Tibial artery (tissue), 4 donors: ENCODE data around the gene CPN1.

Source experiments
- DNase-seq, 2 donors: peaks; one replicate each; pipeline ENCODE4 v3.0.0-alpha.2; 2019
- H3K27ac ChIP-seq, 2 donors: fragments of 200-600 bp; sonication (generic) in 1 of 2; 1 replicate in 1 of 2; 2 replicates in 1 of 2; pipeline ENCODE4 v1.5.1; 2018 to 2019; ENCODE audit warnings: mild to moderate bottlenecking in 1 of 2
- H3K27me3 ChIP-seq, 2 donors: fragments of 200-600 bp; sonication (generic) in 1 of 2; one replicate each; pipeline versions ENCODE4 v1.5.1 to v1.6.0; 2016 to 2019
- H3K36me3 ChIP-seq, 3 donors: fragments of 200-600 bp; sonication (generic) in 2 of 3; one replicate each; pipeline ENCODE4 v1.5.1; 2016 to 2019; ENCODE audit warnings: mild to moderate bottlenecking in 2 of 3
- H3K4me1 ChIP-seq, 4 donors: fragments of 200-600 bp; sonication (generic) in 2 of 4; 1 replicate in 3 of 4; 2 replicates in 1 of 4; pipeline ENCODE4 v1.5.1; 2016 to 2019
- H3K4me3 ChIP-seq, 2 donors: fragments of 200-600 bp; sonication (generic) in 1 of 2; 1 replicate in 1 of 2; 2 replicates in 1 of 2; pipeline ENCODE4 v1.5.1; 2018 to 2019; ENCODE audit warnings: mild to moderate bottlenecking in 2 of 2
- H3K9me3 ChIP-seq, 3 donors: fragments of 200-600 bp; sonication (generic) in 1 of 3; one replicate each; pipeline ENCODE4 v1.5.1; 2016 to 2019
- CTCF ChIP-seq, 2 experiments: fragments of 200-600 bp in 1 of 2; fragments of 450-650 bp in 1 of 2; IDR thresholded peaks; one replicate each; pipeline ENCODE4 v1.5.1; 2017 to 2019; ENCODE audit warnings: antibody characterized with exemption in 2 of 2, mild to moderate bottlenecking in 1 of 2, moderate library complexity in 1 of 2
- intact Hi-C: fragments of 100-400 bp; cut with DNase I; formaldehyde crosslinking; loops from one replicate; pipeline ENCODE4 v1.15.0; 2023; ENCODE audit warnings: low total_unique reads

The CPN1 gene

GRCh38 chr10:100109670-100110069, 28.0 kb upstream of the CPN1 start:
- Histone ChIP-seq H3K27ac (no peak overlapping the region), H3K9me3 (no peaks in the 10 kb centered on the region), H3K36me3 (no peaks in the 10 kb centered on the region), H3K4me3 (no peak overlapping the region), H3K4me1 (no peaks in the 10 kb centered on the region), H3K27me3 (peaks cover 0 to 6% of the 10 kb centered on the region in 2 donors)
- intact Hi-C loops: no loop called here
- no peak for TF ChIP-seq CTCF (IDR thresholded peaks at IDR 0.05)
- DNase-seq: no peak

- peaks cover 0 to 9% of the 10 kb centered on the region in 2 donors for H3K27me3 ChIP-seq
- H3K4me1 ChIP-seq: no peaks in the 10 kb centered on the region
- DNase-seq: no peak
- no peak overlapping the region for H3K27ac ChIP-seq
- no peak overlapping the region for H3K4me3 ChIP-seq
- intact Hi-C loops: no loop called here
- H3K9me3 ChIP-seq: no peaks in the 10 kb centered on the region
- TF ChIP-seq CTCF (IDR thresholded peaks at IDR 0.05): no peak
- H3K36me3 ChIP-seq: no peaks in the 10 kb centered on the region
Observed at GRCh38 chr10:100106865-100107264, 25.2 kb upstream of the CPN1 start.

- Histone ChIP-seq H3K9me3 (no peaks in the 10 kb centered on the region), H3K4me3 (no peak overlapping the region), H3K27me3 (peaks cover 0 to 9% of the 10 kb centered on the region in 2 donors), H3K36me3 (no peaks in the 10 kb centered on the region), H3K27ac (no peak overlapping the region), H3K4me1 (no peaks in the 10 kb centered on the region)
- no peak for TF ChIP-seq CTCF (IDR thresholded peaks at IDR 0.05)
- intact Hi-C loops: no loop called here
- DNase-seq: no peak
Observed at GRCh38 chr10:100104300-100104699, 22.6 kb upstream of the CPN1 start.

- Histone ChIP-seq H3K27me3 (peaks cover 0 to 9% of the 10 kb centered on the region in 2 donors), H3K27ac (no peak overlapping the region), H3K9me3 (no peaks in the 10 kb centered on the region), H3K4me3 (no peak overlapping the region), H3K36me3 (no peaks in the 10 kb centered on the region), H3K4me1 (no peaks in the 10 kb centered on the region)
- TF ChIP-seq CTCF (IDR thresholded peaks at IDR 0.05): no peak
- DNase-seq: no peak
- intact Hi-C loops: no loop called here
Observed at GRCh38 chr10:100103581-100103980, 21.9 kb upstream of the CPN1 start.

GRCh38 chr10:100101192-100102076, 19.8 kb upstream of the CPN1 start:
- Histone ChIP-seq H3K36me3 (no peaks in the 10 kb centered on the region), H3K4me1 (no peaks in the 10 kb centered on the region), H3K9me3 (no peaks in the 10 kb centered on the region), H3K4me3 (no peak overlapping the region), H3K27ac (no peak overlapping the region), H3K27me3 (peaks cover 0 to 9% of the 10 kb centered on the region in 2 donors)
- intact Hi-C loops: no loop called here
- DNase-seq: no peak
- TF ChIP-seq CTCF (IDR thresholded peaks at IDR 0.05): no peak
